H1 (cell line): ENCODE measurements around the gene LIPJ. TPM values are rescaled to one million over a fixed set of nuclear protein-coding genes. Genes with fewer than 3 reads are reported as not detected.

ENCODE experiments used
- CTCF ChIA-PET: fragments of 300-600 bp; sonication (Branson Sonifier 250); formaldehyde crosslinking; loops from one replicate; lab custom pipeline; 2021; ENCODE audit not compliant: partially characterized antibody; lab: Charles Lee
- POLR2A ChIA-PET: fragments of 300-600 bp; sonication (Branson Sonifier 250); formaldehyde crosslinking; loops from one replicate; lab custom pipeline; 2021; ENCODE audit warnings: inconsistent platforms; ENCODE audit not compliant: partially characterized antibody; lab: Charles Lee
- DNase-seq, 2 experiments: peaks; one replicate each; pipeline versions ENCODE4 v3.0.0 to v3.0.0-alpha.2; 2010 to 2022; ENCODE audit warnings: low spot score in 2 of 2, low read depth in 1 of 2, mixed read lengths in 1 of 2
- FAIRE-seq: peaks from 2 replicates; lab custom pipeline; 2011; peaks lifted over from hg19 to GRCh38; lab: Jason Lieb, UNC
- H2AFZ ChIP-seq: 2 replicates; pipeline ENCODE4 v1.8.1; 2012; ENCODE audit warnings: low read length, inconsistent platforms
- H2AK5ac ChIP-seq: 2 replicates; pipeline ENCODE4 v1.6.1; 2013; ENCODE audit warnings: low read depth, low read length
- H2BK120ac ChIP-seq: replicated peaks from 2 replicates; pipeline ENCODE3; 2013; ENCODE audit warnings: low read depth, low read length, inconsistent platforms
- H2BK12ac ChIP-seq: 2 replicates; pipeline ENCODE4 v1.6.1; 2013; ENCODE audit warnings: low read depth, low read length
- H2BK15ac ChIP-seq: 2 replicates; pipeline ENCODE4 v1.6.1; 2013; ENCODE audit warnings: low read length
- H2BK20ac ChIP-seq: 2 replicates; pipeline ENCODE4 v1.6.1; 2013; ENCODE audit warnings: low read length
- H2BK5ac ChIP-seq: 2 replicates; pipeline ENCODE4 v1.6.1; 2013; ENCODE audit warnings: low read depth, low read length
- H3K14ac ChIP-seq: 2 replicates; pipeline ENCODE4 v1.6.1; 2013; ENCODE audit warnings: inconsistent platforms; ENCODE audit not compliant: insufficient read length
- H3K18ac ChIP-seq: 2 replicates; pipeline ENCODE4 v1.6.1; 2013; ENCODE audit warnings: low read length; ENCODE audit errors: extremely low read depth
- H3K23ac ChIP-seq: 2 replicates; pipeline ENCODE4 v1.6.1; 2013; ENCODE audit warnings: inconsistent platforms; ENCODE audit not compliant: insufficient read length
- H3K23me2 ChIP-seq: 2 replicates; pipeline ENCODE4 v1.6.1; 2013; ENCODE audit warnings: low read depth, low read length
- H3K27ac ChIP-seq: 2 replicates; pipeline ENCODE4 v1.6.1; 2011; ENCODE audit warnings: low read depth, low read length, inconsistent platforms
- H3K27me3 ChIP-seq, 4 experiments: replicated peaks in 1 of 4; 1 replicate in 1 of 4; 2 replicates in 3 of 4; pipeline versions ENCODE4 v1.6.1 to v1.8.1; 2011 to 2013; ENCODE audit warnings: low read length in 3 of 4, mild to moderate bottlenecking in 3 of 4, inconsistent platforms in 2 of 4, mixed read lengths in 2 of 4, moderate library complexity in 1 of 4; ENCODE audit not compliant: control insufficient read depth in 3 of 4, insufficient read depth in 3 of 4; ENCODE audit errors: extremely low read depth in 1 of 4
- H3K36me3 ChIP-seq, 4 experiments: 2 replicates each; pipeline versions ENCODE4 v1.6.1 to v1.8.1; 2011 to 2013; ENCODE audit warnings: mild to moderate bottlenecking in 4 of 4, low read length in 3 of 4, moderate library complexity in 2 of 4, control low read depth in 1 of 4, inconsistent platforms in 1 of 4; ENCODE audit not compliant: insufficient read depth in 4 of 4, control insufficient read depth in 2 of 4
- H3K4ac ChIP-seq: replicated peaks from 2 replicates; pipeline ENCODE3; 2013; ENCODE audit warnings: low read length, low read depth, mixed read lengths, inconsistent platforms; ENCODE audit not compliant: insufficient read length
- H3K4me1 ChIP-seq, 4 experiments: replicated peaks in 1 of 4; 1 replicate in 1 of 4; 2 replicates in 3 of 4; pipeline versions ENCODE4 v1.6.1 to v1.8.1; 2011 to 2013; ENCODE audit warnings: low read length in 3 of 4, inconsistent platforms in 2 of 4, mixed read lengths in 1 of 4; ENCODE audit not compliant: insufficient read depth in 4 of 4, control insufficient read depth in 3 of 4
- H3K4me2 ChIP-seq, 2 experiments: 2 replicates each; pipeline versions ENCODE4 v1.6.1 to v1.8.1; 2011 to 2013; ENCODE audit warnings: low read depth in 2 of 2, low read length in 2 of 2, control low read depth in 1 of 2, inconsistent platforms in 1 of 2, mild to moderate bottlenecking in 1 of 2; ENCODE audit not compliant: insufficient read depth in 1 of 2
- H3K4me3 ChIP-seq, 4 experiments: fragments of 200-600, 300-600 bp in 1 of 4; sonication (generic), shearing (Covaris generic), sonication (Bioruptor Twin) in 1 of 4; 2 replicates each; pipeline versions ENCODE4 v1.5.1 to v1.8.1; 2011 to 2016; ENCODE audit warnings: low read length in 4 of 4, low read depth in 3 of 4, control low read depth in 2 of 4, inconsistent platforms in 2 of 4, mild to moderate bottlenecking in 2 of 4, mixed read lengths in 1 of 4, moderate library complexity in 1 of 4; ENCODE audit not compliant: insufficient read depth in 2 of 4; ENCODE audit errors: extremely low read depth in 1 of 4
- H3K56ac ChIP-seq: replicated peaks from 2 replicates; pipeline ENCODE3; 2013; ENCODE audit warnings: low read depth, mild to moderate bottlenecking, mixed read lengths, low read length, inconsistent platforms; ENCODE audit not compliant: insufficient read length
- H3K79me1 ChIP-seq: 2 replicates; pipeline ENCODE4 v1.6.1; 2013; ENCODE audit warnings: low read depth, low read length, control low read depth
- H3K79me2 ChIP-seq, 2 experiments: 2 replicates each; pipeline versions ENCODE4 v1.6.1 to v1.8.1; 2012 to 2013; ENCODE audit warnings: low read length in 2 of 2, mild to moderate bottlenecking in 2 of 2, inconsistent platforms in 1 of 2; ENCODE audit not compliant: insufficient read depth in 2 of 2, control insufficient read depth in 1 of 2
- H3K9ac ChIP-seq, 4 experiments: replicated peaks in 1 of 4; 1 replicate in 1 of 4; 2 replicates in 3 of 4; pipeline versions ENCODE4 v1.6.1 to v1.8.1; 2011 to 2013; ENCODE audit warnings: low read depth in 3 of 4, low read length in 3 of 4, control low read depth in 2 of 4, mild to moderate bottlenecking in 2 of 4, moderate library complexity in 2 of 4, inconsistent platforms in 1 of 4; ENCODE audit errors: extremely low read depth in 1 of 4
- H3K9me3 ChIP-seq, 2 experiments: 2 replicates each; pipeline versions ENCODE4 v1.6.1 to v1.8.1; 2012 to 2013; ENCODE audit warnings: mild to moderate bottlenecking in 2 of 2, moderate library complexity in 2 of 2, control low read depth in 1 of 2, inconsistent platforms in 1 of 2, low read depth in 1 of 2, low read length in 1 of 2, mixed read lengths in 1 of 2; ENCODE audit not compliant: insufficient read depth in 2 of 2
- H4K20me1 ChIP-seq, 2 experiments: replicated peaks in 1 of 2; 2 replicates each; pipeline versions ENCODE3 to v1.8.1; 2011 to 2013; ENCODE audit warnings: inconsistent platforms in 2 of 2, low read length in 2 of 2, mild to moderate bottlenecking in 1 of 2; ENCODE audit not compliant: insufficient read depth in 2 of 2, control insufficient read depth in 1 of 2
- H4K5ac ChIP-seq: 2 replicates; pipeline ENCODE4 v1.6.1; 2013; ENCODE audit warnings: low read length, low read depth, mixed read lengths, inconsistent platforms; ENCODE audit not compliant: insufficient read length
- H4K8ac ChIP-seq: 2 replicates; pipeline ENCODE4 v1.8.0; 2013; ENCODE audit warnings: mild to moderate bottlenecking, moderate library complexity, low read length, inconsistent platforms; ENCODE audit not compliant: insufficient read depth; ENCODE audit errors: extremely low read depth
- H4K91ac ChIP-seq: replicated peaks from 2 replicates; pipeline ENCODE3; 2013; ENCODE audit warnings: low read length, mixed read lengths, inconsistent platforms; ENCODE audit not compliant: insufficient read length
- CHD1 ChIP-seq: IDR thresholded peaks from 2 replicates; pipeline ENCODE4 v1.6.1; 2012; ENCODE audit warnings: low read depth, low read length, improper control_type of control experiment
- YY1 ChIP-seq: IDR thresholded peaks from 2 replicates; pipeline ENCODE4 v1.6.1; 2011; ENCODE audit warnings: low read depth, mild to moderate bottlenecking, low read length
- polyA plus RNA-seq, 7 experiments: library from polyadenylated mRNA; depleted of rRNA in 3 of 7; stranded (reverse) in 5 of 7; unstranded in 2 of 7; fragments of >200 nt in 5 of 7; fragments of 200-250 nt in 2 of 7; gene quantifications; 1 replicate in 5 of 7; 2 replicates in 1 of 7; 4 replicates in 1 of 7; pipeline versions ENCODE4 v1.2.1 to v1.2.3, GENCODE V29; 2011 to 2013; ENCODE audit warnings: missing spikeins in 2 of 7, mixed read lengths in 2 of 7
- total RNA-seq: library from RNA; stranded (reverse); fragmentation: NEBNext Ultra II Directional; extraction: Animal tissue kit (Norgen Biotek cat#: 25700); gene quantifications from 2 replicates; pipeline ENCODE4 v1.2.1, GENCODE V29; 2021

The LIPJ gene
- total and polyA plus RNA-seq, 2 of the 8 experiments (the other 6 are each of a cell fraction or from before 2014, with no cell fraction given): not detected

GRCh38 chr10:88624840-88625239, 38.3 kb downstream of the LIPJ start:
- Histone ChIP-seq H3K4me3 (no peak overlapping the region), H3K18ac (no peak overlapping the region), H2BK12ac (no peak overlapping the region), H3K4me1 (no peaks in the 10 kb centered on the region; a peak in 1 of 7 replicates), H2BK5ac (no peak overlapping the region), H3K9ac (no peak overlapping the region), H2AFZ (no peak overlapping the region), H3K36me3 (no peaks in the 10 kb centered on the region), H4K8ac (no peak overlapping the region), H2BK15ac (no peak overlapping the region), H3K79me2 (no peaks in the 10 kb centered on the region), H4K91ac (no peak overlapping the region), H3K4me2 (no peak overlapping the region), H2BK20ac (no peak overlapping the region), H2AK5ac (no peak overlapping the region), H3K9me3 (no peaks in the 10 kb centered on the region), H2BK120ac (no peak overlapping the region), H3K27me3 (no peaks in the 10 kb centered on the region), H3K56ac (no peak overlapping the region), H4K5ac (no peak overlapping the region), H3K27ac (no peak overlapping the region), H4K20me1 (no peaks in the 10 kb centered on the region), H3K23me2 (no peaks in the 10 kb centered on the region), H3K79me1 (no peaks in the 10 kb centered on the region), H3K4ac (no peak overlapping the region), H3K23ac (no peak overlapping the region), H3K14ac (no peak overlapping the region)
- POLR2A ChIA-PET: no interaction called here
- FAIRE-seq (no peak), DNase-seq (no peak)
- TF ChIP-seq CHD1 (no peak), YY1 (no peak)
- CTCF ChIA-PET: interaction anchor here (1.5 kb wide), 1 partner anchor 103 kb away, joined by 4 read pairs; no protein-coding TSS in a partner anchor
